MCF 10A (cell line): ENCODE data around the gene LRRC45. TPM values are rescaled to one million over a fixed set of nuclear protein-coding genes. Genes with fewer than 3 reads are reported as not detected.

Source experiments
- BruUV-seq: library from RNA; stranded (reverse); fragments of 400-500 nt; replicated peaks from 2 replicates; lab custom pipeline; 2021; lab: Mats Ljungman, UMichigan
- CTCF ChIA-PET: fragments of 300-600 bp; sonication (Branson Sonifier 250); formaldehyde crosslinking; extraction: SDS; loops from one replicate; lab custom pipeline; 2021; ENCODE audit warnings: antibody characterized with exemption, inconsistent platforms; lab: Yijun Ruan, JAX
- POLR2A ChIA-PET: fragments of 300-600, 350-650 bp; sonication (Branson Sonifier 250); formaldehyde crosslinking; extraction: SDS; loops from one replicate; lab custom pipeline; 2020; ENCODE audit warnings: antibody characterized with exemption, inconsistent platforms; lab: Yijun Ruan, JAX
- DNase-seq: peaks from one replicate; pipeline ENCODE4 v3.0.0-alpha.2; 2018; ENCODE audit not compliant: unreplicated experiment
- H3K27ac Mint-ChIP-seq: one replicate; pipeline ENCODE4 v1.8.0; 2022; ENCODE audit warnings: mild to moderate bottlenecking, low read depth, mixed read lengths; ENCODE audit not compliant: unreplicated experiment
- H3K27me3 Mint-ChIP-seq: one replicate; pipeline ENCODE4 v1.8.0; 2022; ENCODE audit warnings: mixed read lengths; ENCODE audit not compliant: insufficient read depth, unreplicated experiment
- H3K36me3 Mint-ChIP-seq: one replicate; pipeline ENCODE4 v1.8.0; 2022; ENCODE audit warnings: mild to moderate bottlenecking, moderate library complexity, mixed read lengths; ENCODE audit not compliant: insufficient read depth, unreplicated experiment
- H3K4me1 Mint-ChIP-seq: one replicate; pipeline ENCODE4 v1.8.0; 2022; ENCODE audit warnings: mixed read lengths; ENCODE audit not compliant: insufficient read depth, unreplicated experiment
- H3K4me3 Mint-ChIP-seq: one replicate; pipeline ENCODE4 v1.8.0; 2022; ENCODE audit warnings: mild to moderate bottlenecking, moderate library complexity, mixed read lengths; ENCODE audit not compliant: unreplicated experiment
- H3K9me3 Mint-ChIP-seq: one replicate; pipeline ENCODE4 v1.8.0; 2022; ENCODE audit warnings: mixed read lengths; ENCODE audit not compliant: unreplicated experiment
- CTCF ChIP-seq: fragments of 200-600 bp; IDR thresholded peaks from one replicate; pipeline ENCODE4 v1.8.0; 2022; ENCODE audit warnings: antibody characterized with exemption, mild to moderate bottlenecking; ENCODE audit not compliant: unreplicated experiment
- intact Hi-C: fragments of 100-400 bp; cut with micrococcal nuclease; formaldehyde crosslinking; loops from 2 replicates; pipeline ENCODE4 v1.14.1; 2022
- total RNA-seq: library from RNA; stranded (reverse); gene quantifications from 2 replicates; pipeline ENCODE4 v1.2.3, GENCODE V29; 2022

Gene LRRC45
- total RNA-seq, 1 experiment from 2014 or later: 3.4 TPM

- Mint-ChIP-seq H3K27me3 (no peaks in the 10 kb centered on the region), H3K36me3 (peaks cover 68% of the 10 kb centered on the region), H3K9me3 (no peaks in the 10 kb centered on the region), H3K27ac (no peak overlapping the region), H3K4me1 (no peaks in the 10 kb centered on the region), H3K4me3 (no peak overlapping the region)
- no peak for DNase-seq
- ChIA-PET CTCF (interaction anchor here (0.5 to 0.7 kb wide), 2 partner anchors 10 to 97 kb away, joined by 3 to 4 read pairs; no protein-coding TSS in a partner anchor), POLR2A (interaction anchor here (0.6 to 3.2 kb wide), 11 partner anchors 10 to 78 kb away, joined by 3 to 15 read pairs (median 4); partner anchors contain the start of genes DCXR and DUS1L)
- no TSS peak for BruUV-seq
- no peak for TF ChIP-seq CTCF
- intact Hi-C loops: no loop called here
These were observed 53.9 kb downstream of the LRRC45 start for GRCh38 chr17:82076785-82077591.

DNA sequence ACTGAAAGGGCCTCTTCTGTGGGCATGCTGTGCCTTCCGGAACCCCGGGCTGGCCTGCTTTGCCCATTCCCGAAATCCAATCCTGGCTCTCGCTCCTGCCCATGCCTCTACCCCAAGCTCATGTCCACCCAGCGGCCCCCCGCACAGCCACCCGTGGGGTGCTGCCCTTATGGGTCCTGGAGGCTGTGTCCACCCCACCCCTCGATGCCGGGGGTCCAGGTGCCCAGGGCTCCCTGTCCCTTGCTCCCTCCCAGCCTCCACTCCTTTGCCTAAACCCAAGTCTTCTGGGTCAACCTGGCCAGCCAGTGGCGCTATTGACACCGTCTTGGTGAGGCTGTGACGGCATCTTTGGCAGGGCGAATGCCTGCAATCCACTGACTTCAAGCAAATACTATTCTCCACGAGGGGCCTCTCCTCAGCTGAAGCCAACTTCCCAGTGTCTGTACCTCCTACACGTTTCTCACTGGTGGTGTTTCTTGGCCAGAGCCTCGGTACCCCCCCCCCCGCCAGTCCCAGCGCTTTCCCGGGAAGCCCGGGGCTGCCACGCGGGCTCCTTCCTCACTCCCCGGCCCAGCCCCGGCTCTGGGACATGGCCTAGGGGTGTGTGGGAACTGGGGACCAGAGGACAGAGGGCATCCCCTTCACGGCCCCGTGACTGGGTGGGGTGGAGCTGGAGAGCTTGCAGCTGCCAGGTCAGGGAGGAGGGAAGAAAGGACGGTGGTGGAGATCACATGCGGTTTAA lies 54.7 kb downstream of the LRRC45 start:
- CTCF ChIA-PET: interaction anchor here (0.5 to 0.6 kb wide), 2 partner anchors 11 to 47 kb away, joined by 3 to 4 read pairs; no protein-coding TSS in a partner anchor
- no TSS peak for BruUV-seq
- no peaks in the 10 kb centered on the region for H3K9me3 Mint-ChIP-seq

DNA sequence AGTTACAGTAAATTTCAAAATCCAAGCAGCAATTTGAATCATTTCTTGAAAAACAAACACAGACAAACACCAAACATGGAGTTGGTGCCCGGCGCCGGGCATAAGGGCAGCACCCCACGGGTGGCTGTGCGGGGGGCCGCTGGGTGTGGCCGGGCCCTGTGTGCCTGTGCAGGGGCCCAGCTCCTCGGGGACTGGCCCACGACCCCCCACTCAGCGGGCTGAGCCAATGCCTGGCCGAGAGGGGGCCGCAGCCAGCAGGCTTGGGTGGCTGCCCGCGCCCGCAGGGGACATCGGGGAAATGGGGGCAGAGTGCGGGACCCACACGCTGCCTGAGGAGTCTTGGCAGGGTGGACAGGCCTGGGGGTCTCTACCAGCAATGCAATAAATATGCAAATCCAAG lies 55.3 kb downstream of the LRRC45 start:
- Mint-ChIP-seq H3K27me3 (no peaks in the 10 kb centered on the region), H3K27ac (no peak overlapping the region), H3K4me1 (no peaks in the 10 kb centered on the region), H3K4me3 (no peak overlapping the region), H3K36me3 (peaks cover 76% of the 10 kb centered on the region), H3K9me3 (no peaks in the 10 kb centered on the region)
- TSS peak; percentile 24 for BruUV-seq
- no peak for DNase-seq
- CTCF ChIA-PET: no interaction called here
- POLR2A ChIA-PET: interaction anchor here (1.2 kb wide), 1 partner anchor 13 kb away, joined by 3 read pairs; the partner anchor contains the start of gene DUS1L
- intact Hi-C loops: no loop called here
- TF ChIP-seq CTCF: no peak

More for the DNA sequence above, 54.7 kb downstream of the LRRC45 start:
- Mint-ChIP-seq H3K4me1 (no peaks in the 10 kb centered on the region), H3K36me3 (peaks cover 70% of the 10 kb centered on the region), H3K4me3 (no peak overlapping the region), H3K27me3 (no peaks in the 10 kb centered on the region), H3K27ac (no peak overlapping the region)
- intact Hi-C loops: no loop called here
- no peak for TF ChIP-seq CTCF
- DNase-seq: no peak
- POLR2A ChIA-PET: interaction anchor here (1.0 to 3.2 kb wide), 6 partner anchors 12 to 77 kb away, joined by 3 to 15 read pairs (median 4); partner anchors contain the start of genes DCXR and DUS1L
